ENCODE measurements around the gene KIAA0040.

KIAA0040 gene

DNA sequence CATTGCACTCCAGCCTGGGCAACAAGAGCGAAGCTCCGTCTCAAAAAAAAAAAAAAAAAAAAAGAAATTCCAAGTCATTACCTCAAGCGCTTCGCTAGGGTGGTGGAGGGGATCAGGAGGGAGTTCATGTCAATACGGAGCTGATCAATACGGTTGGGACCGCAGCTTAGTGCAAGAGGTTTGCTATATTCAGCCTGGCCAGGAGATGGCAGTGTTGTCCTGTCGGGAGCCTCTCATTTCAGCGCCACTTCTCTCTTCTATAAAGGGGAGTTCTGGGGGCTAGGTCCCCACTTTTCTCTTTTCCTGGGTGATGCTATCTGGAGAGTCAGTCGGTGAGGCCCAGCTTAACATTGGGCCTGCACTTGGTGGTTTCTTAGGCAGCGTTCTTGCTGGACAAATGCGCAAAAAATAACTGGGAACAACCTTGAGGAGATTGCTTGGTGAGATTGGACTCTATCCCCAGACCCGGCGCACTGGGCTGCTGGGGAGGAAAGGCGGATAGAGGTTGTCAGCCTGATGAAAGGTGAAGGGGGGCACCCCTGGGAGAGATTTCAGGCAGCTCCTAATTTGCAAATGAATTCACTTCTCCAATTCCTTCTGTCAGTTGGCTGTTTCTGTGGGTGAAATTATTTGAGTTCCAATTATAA lies 40.4 kb downstream of the KIAA0040 start:
- in situ Hi-C loops (cut with MboI; ENCODE audit: low sequenced_read_pairs): loop anchor here (10.0 kb wide), 1 partner anchor 923 kb away; no protein-coding TSS in a partner anchor
- Histone ChIP-seq H3K27me3 (ENCODE audit: low read depth) (peaks cover 24% of the 10 kb centered on the region), H3K9me3 (no peaks in the 10 kb centered on the region), H3K4me1 (no peaks in the 10 kb centered on the region), H3K4me3 (no peak overlapping the region), H3K36me3 (replicated peaks) (no peaks in the 10 kb centered on the region)
- DNase-seq (ENCODE audit: low spot score in 2 of 2): peak; percentile 38 to 80

- DNase-seq (ENCODE audit: low spot score in 2 of 2): no peak
- Histone ChIP-seq H3K27me3 (ENCODE audit: low read depth) (peaks cover 24% of the 10 kb centered on the region), H3K4me1 (no peaks in the 10 kb centered on the region), H3K4me3 (no peak overlapping the region), H3K36me3 (replicated peaks) (no peaks in the 10 kb centered on the region), H3K9me3 (no peaks in the 10 kb centered on the region)
- in situ Hi-C loops (cut with MboI; ENCODE audit: low sequenced_read_pairs): loop anchor here (10.0 kb wide), 1 partner anchor 924 kb away; no protein-coding TSS in a partner anchor
These were observed 41.8 kb downstream of the KIAA0040 start for GRCh38 chr1:175150596-175151319.

DNA sequence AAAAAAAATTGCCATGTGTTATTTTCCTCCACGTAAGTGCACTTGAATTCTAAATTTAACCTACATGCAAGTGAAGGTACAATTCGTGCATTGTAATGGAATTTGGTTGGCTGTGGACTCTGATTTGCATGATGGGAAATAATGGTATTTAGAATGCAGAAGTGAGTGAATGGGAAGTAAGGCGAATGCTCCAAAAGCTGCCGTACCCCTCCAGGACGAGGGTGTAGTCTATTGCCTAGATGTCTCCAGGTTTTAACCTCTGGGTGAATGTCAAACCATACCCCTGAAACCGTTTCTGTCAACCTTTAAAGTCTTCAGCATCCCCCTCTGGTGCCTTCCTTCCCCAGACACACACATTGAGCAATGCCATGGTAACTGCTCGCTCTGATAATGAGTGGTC lies 44.5 kb downstream of the KIAA0040 start:
- no peaks in the 10 kb centered on the region for H3K4me1 ChIP-seq
- H3K4me3 ChIP-seq: no peak overlapping the region
- peaks cover 24% of the 10 kb centered on the region for H3K27me3 ChIP-seq (ENCODE audit: low read depth)
- H3K36me3 ChIP-seq (replicated peaks): no peaks in the 10 kb centered on the region
- DNase-seq (ENCODE audit: low spot score in 2 of 2): no peak
- no peaks in the 10 kb centered on the region for H3K9me3 ChIP-seq
- in situ Hi-C loops (cut with MboI; ENCODE audit: low sequenced_read_pairs): loop anchor here (10.0 kb wide), 1 partner anchor 113 kb away; no protein-coding TSS in a partner anchor

DNA sequence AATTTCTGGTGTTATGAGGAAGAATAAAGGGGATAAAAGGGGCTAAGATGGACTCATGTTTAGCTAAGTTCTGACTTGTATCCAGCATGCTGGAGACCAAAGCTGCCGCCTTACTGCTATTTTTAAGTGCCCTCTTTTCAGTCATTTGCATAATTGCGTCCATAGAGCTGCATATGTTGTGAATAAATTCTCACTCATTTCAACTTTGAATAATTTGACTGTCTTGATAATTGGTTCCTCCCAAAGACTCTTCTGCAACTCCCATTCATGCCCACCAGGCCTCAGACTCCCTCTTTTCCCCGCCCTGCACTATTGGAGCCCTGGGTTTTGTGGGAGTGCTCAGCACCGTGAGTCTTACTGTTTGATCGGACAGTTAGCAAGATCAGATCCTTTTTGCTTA lies 45.0 kb downstream of the KIAA0040 start:
- no peak for DNase-seq (ENCODE audit: low spot score in 2 of 2)
- Histone ChIP-seq H3K36me3 (replicated peaks) (no peaks in the 10 kb centered on the region), H3K4me3 (no peak overlapping the region), H3K4me1 (no peaks in the 10 kb centered on the region), H3K27me3 (ENCODE audit: low read depth) (peaks cover 22% of the 10 kb centered on the region), H3K9me3 (no peaks in the 10 kb centered on the region)
- in situ Hi-C loops (cut with MboI; ENCODE audit: low sequenced_read_pairs): loop anchor here (10.0 kb wide), 1 partner anchor 113 kb away; no protein-coding TSS in a partner anchor

DNA sequence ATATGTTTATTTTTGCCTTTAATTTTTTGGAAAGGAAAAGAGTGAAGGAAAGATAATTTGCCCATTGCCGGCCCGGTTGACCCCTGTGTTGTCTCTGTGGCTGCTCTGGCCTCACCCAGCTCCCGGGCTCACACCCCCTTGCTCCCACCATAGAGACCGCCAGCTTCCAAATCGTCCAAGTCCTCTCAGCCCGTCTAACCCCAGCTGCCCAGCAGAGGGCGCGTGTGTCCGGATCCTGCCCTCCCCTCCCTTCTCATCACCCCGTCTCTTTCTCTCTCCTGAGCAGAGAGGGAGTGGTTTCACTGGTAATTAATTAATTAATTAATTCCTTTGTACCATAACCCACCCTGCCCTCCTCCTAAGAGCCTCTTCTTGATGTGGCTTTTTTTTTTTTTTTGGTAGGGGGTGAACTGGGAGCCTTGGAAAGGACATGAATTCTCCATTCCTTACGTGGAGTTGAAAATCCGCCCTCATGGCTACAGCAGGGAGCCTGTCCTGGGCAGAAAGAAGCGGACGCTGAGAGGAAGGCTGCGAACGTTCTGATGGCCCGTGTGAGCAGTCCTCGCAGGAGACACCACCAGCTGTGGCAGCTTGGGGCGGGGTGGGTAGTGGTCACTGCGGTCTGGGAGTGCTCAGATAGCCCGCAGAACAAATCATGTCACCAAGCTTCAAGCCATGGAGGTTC lies 45.9 kb downstream of the KIAA0040 start:
- no peaks in the 10 kb centered on the region for H3K36me3 ChIP-seq (replicated peaks)
- in situ Hi-C loops (cut with MboI; ENCODE audit: low sequenced_read_pairs): loop anchor here (10.0 kb wide), 1 partner anchor 112 kb away; no protein-coding TSS in a partner anchor
- H3K9me3 ChIP-seq: no peaks in the 10 kb centered on the region
- H3K27me3 ChIP-seq (ENCODE audit: low read depth): peaks cover 18% of the 10 kb centered on the region; the same call in 1 of the 2 replicates
- no peaks in the 10 kb centered on the region for H3K4me1 ChIP-seq
- H3K4me3 ChIP-seq: no peak overlapping the region
- peak; percentile 45 to 85 for DNase-seq (ENCODE audit: low spot score in 2 of 2)

- peaks cover 13% of the 10 kb centered on the region; the same call in 1 of the 2 replicates for H3K27me3 ChIP-seq (ENCODE audit: low read depth)
- no peaks in the 10 kb centered on the region for H3K9me3 ChIP-seq
- H3K36me3 ChIP-seq (replicated peaks): no peaks in the 10 kb centered on the region
- in situ Hi-C loops (cut with MboI; ENCODE audit: low sequenced_read_pairs): loop anchor here (10.0 kb wide), 1 partner anchor 111 kb away; no protein-coding TSS in a partner anchor
- DNase-seq (ENCODE audit: low spot score in 2 of 2): no peak
- H3K4me3 ChIP-seq: no peak overlapping the region
- no peaks in the 10 kb centered on the region for H3K4me1 ChIP-seq
These were observed 46.6 kb downstream of the KIAA0040 start for GRCh38 chr1:175145899-175146528.

GRCh38 chr1:175138579-175138978 lies 54.0 kb downstream of the KIAA0040 start:
- in situ Hi-C loops (cut with MboI; ENCODE audit: low sequenced_read_pairs): no loop called here
- Histone ChIP-seq H3K9me3 (no peaks in the 10 kb centered on the region), H3K4me3 (no peak overlapping the region), H3K27me3 (ENCODE audit: low read depth) (peaks cover 2% of the 10 kb centered on the region), H3K36me3 (replicated peaks) (no peaks in the 10 kb centered on the region), H3K4me1 (no peaks in the 10 kb centered on the region)
- DNase-seq (ENCODE audit: low spot score in 2 of 2): no peak

- Histone ChIP-seq H3K9me3 (no peaks in the 10 kb centered on the region), H3K4me3 (no peak overlapping the region), H3K27me3 (ENCODE audit: low read depth) (peaks cover 2% of the 10 kb centered on the region), H3K4me1 (no peaks in the 10 kb centered on the region), H3K36me3 (replicated peaks) (no peaks in the 10 kb centered on the region)
- in situ Hi-C loops (cut with MboI; ENCODE audit: low sequenced_read_pairs): no loop called here
- DNase-seq (ENCODE audit: low spot score in 2 of 2): no peak
These were observed 55.2 kb downstream of the KIAA0040 start for GRCh38 chr1:175137369-175137768.

DNA sequence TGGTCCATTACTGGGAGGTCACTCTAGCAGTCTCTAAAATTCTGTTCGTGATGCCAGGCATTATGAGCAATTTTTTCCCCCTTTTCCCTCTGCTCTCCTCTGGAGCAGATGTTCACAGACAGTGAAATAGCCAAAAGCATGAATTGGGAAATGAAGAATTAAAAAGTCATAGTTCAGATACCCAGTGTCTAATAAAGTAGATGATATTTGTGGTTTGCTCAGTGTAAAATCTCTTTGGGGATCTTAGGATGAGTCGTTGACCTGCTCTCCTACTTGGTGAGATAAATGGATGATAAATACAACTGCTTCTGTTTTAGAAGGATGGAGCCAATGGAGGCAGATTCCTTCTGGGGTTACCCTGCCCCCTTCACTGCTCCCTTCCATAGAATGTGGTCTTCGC lies 56.3 kb downstream of the KIAA0040 start:
- no peaks in the 10 kb centered on the region for H3K9me3 ChIP-seq
- no peak for DNase-seq (ENCODE audit: low spot score in 2 of 2)
- H3K36me3 ChIP-seq (replicated peaks): no peaks in the 10 kb centered on the region
- H3K4me1 ChIP-seq: no peaks in the 10 kb centered on the region
- no peak overlapping the region for H3K4me3 ChIP-seq
- H3K27me3 ChIP-seq (ENCODE audit: low read depth): peaks cover 2% of the 10 kb centered on the region
- in situ Hi-C loops (cut with MboI; ENCODE audit: low sequenced_read_pairs): no loop called here

DNA sequence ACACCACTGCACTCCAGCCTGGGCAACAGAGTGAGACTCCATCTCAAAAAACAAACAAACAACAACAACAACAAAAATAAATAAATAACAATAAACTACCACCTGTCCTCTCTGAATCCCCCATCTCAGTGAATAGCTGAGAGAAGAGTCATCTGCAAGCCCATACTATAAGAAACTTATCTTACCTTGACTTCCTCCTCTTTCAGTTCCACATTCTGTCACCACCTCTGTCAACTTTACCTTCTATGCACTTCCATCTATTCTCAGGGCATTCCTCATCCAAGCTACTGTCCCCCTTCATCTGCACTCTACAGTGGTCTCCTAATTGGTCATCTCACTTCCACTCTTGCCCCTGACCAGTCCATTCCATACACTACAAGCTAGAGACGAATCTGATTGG lies 58.1 kb downstream of the KIAA0040 start:
- Histone ChIP-seq H3K27me3 (ENCODE audit: low read depth) (peaks cover 2% of the 10 kb centered on the region), H3K9me3 (no peaks in the 10 kb centered on the region), H3K4me1 (peaks cover 11% of the 10 kb centered on the region), H3K4me3 (no peak overlapping the region), H3K36me3 (replicated peaks) (no peaks in the 10 kb centered on the region)
- no peak for DNase-seq (ENCODE audit: low spot score in 2 of 2)
- in situ Hi-C loops (cut with MboI; ENCODE audit: low sequenced_read_pairs): no loop called here

GRCh38 chr1:175133673-175134435 lies 58.7 kb downstream of the KIAA0040 start:
- in situ Hi-C loops (cut with MboI; ENCODE audit: low sequenced_read_pairs): no loop called here
- peaks cover 2% of the 10 kb centered on the region for H3K27me3 ChIP-seq (ENCODE audit: low read depth)
- H3K4me1 ChIP-seq: peaks cover 18% of the 10 kb centered on the region
- no peaks in the 10 kb centered on the region for H3K36me3 ChIP-seq (replicated peaks)
- DNase-seq (ENCODE audit: low spot score in 2 of 2): no peak
- no peak overlapping the region for H3K4me3 ChIP-seq
- no peaks in the 10 kb centered on the region for H3K9me3 ChIP-seq

- no peak for DNase-seq (ENCODE audit: low spot score in 2 of 2)
- Histone ChIP-seq H3K27me3 (ENCODE audit: low read depth) (peaks cover 2% of the 10 kb centered on the region), H3K4me3 (no peak overlapping the region), H3K36me3 (replicated peaks) (no peaks in the 10 kb centered on the region), H3K4me1 (peaks cover 18% of the 10 kb centered on the region), H3K9me3 (no peaks in the 10 kb centered on the region)
- in situ Hi-C loops (cut with MboI; ENCODE audit: low sequenced_read_pairs): no loop called here
These were observed 60.1 kb downstream of the KIAA0040 start for GRCh38 chr1:175132436-175132835.

GRCh38 chr1:175131095-175131494 lies 61.5 kb downstream of the KIAA0040 start:
- H3K4me1 ChIP-seq: peaks cover 18% of the 10 kb centered on the region
- H3K9me3 ChIP-seq: no peaks in the 10 kb centered on the region
- H3K4me3 ChIP-seq: no peak overlapping the region
- H3K27me3 ChIP-seq (ENCODE audit: low read depth): peaks cover 2% of the 10 kb centered on the region
- no peaks in the 10 kb centered on the region for H3K36me3 ChIP-seq (replicated peaks)
- no peak for DNase-seq (ENCODE audit: low spot score in 2 of 2)
- in situ Hi-C loops (cut with MboI; ENCODE audit: low sequenced_read_pairs): no loop called here

Data from HAP-1 (cell line).